Dedifferentiated amniotic fluid mesenchymal stem cell (primary cell): ENCODE measurements around the gene BNC2.
A peak's percentile ranks its signal among the peaks of the same experiment; 100 is the strongest.

ENCODE experiments used
- DNase-seq: peaks from one replicate; pipeline ENCODE4 v3.0.0-alpha.2; 2016; ENCODE audit errors: extremely low spot score

Gene BNC2

DNA sequence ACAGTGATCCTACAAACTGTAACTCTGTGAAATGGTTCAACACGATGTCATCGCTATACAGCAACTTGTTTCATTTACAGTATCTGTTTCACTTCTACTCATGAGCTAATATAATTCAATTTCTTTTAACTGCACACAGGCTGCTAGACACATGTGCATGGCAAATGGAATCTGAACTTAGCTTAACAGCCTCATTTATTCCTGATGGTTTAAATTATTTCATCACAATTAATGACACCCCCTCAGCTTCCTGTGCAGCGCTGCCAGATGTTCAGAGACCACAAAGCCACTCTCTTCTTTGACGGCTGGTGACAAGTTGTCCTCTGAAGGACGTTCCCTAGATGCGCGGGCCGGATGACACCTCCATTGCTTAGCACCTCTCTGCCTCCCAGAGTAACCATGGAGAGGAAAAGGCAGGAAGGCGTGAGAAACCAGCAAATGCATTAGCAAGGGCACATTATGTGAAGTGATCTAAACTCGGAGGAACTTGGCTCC, 191.1 kb downstream of the BNC2 start:
- DNase-seq, result no peak

DNA sequence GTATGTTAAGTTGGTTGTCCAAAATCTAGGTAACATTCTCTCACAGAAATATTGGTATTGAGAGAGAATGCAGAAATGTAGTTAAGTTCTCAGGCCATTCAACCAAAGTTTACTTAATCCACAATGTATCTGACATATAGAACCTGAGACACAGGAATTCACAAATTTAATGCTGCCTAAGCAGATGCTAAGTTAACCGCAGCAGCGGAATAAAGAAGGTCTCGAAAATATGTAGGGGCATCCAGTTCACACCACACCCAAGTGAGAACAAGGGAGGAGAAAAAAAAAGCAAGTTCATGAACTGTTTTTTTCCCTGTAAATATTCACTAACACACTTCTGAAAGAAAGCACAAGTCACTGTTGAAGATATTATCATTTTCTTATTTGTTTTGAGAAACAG, 194.0 kb downstream of the BNC2 start:
- DNase-seq, result no peak

DNA sequence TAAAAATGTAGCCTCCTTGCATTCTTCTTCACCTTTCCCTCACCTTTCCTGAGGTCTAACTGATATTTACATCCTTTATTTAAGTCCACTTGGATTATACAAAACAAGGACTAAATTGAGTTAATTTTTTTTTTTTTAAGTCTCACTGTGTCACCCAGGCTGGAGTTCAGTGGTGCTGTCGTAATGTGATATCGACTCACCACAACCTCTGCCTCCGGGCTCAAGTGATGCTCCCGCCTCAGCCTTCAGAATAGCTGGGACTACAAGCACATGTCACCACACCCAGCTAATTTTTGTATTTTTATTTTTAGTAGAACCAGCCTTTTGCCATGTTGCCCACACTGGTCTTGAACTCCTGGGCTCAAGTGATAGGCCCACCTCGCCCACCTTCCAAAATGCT, 195.3 kb downstream of the BNC2 start:
- no peak for DNase-seq

DNA sequence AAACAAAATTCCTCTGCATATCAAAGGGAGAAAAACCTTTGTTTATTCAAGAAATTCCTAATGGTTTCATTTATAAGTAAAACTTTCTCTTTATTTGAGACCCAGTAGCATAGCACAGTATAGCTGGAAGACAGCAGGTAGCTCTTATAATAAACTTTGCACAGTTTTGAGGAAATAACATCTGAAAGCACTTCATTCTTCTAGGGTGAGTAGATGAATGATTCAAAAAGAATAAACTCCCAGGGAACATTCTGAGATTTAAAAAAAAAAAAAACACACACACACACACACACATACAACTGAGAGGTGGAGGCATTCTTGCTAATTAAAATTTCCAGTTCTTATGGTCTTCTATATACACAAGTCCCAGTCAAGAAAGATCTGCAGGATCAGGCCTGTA, 197.3 kb downstream of the BNC2 start:
- DNase-seq, result no peak

DNA sequence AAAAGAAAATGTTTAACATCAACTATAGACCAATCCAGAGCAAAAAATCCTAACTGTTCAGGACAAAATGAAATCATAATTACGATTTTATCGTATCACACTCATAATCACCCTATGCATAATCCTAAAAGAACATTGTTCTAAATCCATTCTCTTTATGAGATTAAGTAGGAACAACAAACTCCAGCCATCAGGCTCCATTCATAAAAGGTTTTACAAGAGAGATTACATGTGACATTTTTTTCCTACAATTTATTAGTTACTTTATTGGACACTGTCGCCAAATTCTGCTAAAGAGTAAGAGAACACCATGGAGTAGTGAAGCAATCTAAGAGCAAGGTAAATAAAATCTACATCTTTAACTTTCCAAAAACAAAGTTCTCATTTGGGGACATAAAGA, 198.0 kb downstream of the BNC2 start:
- DNase-seq, result no peak

DNA sequence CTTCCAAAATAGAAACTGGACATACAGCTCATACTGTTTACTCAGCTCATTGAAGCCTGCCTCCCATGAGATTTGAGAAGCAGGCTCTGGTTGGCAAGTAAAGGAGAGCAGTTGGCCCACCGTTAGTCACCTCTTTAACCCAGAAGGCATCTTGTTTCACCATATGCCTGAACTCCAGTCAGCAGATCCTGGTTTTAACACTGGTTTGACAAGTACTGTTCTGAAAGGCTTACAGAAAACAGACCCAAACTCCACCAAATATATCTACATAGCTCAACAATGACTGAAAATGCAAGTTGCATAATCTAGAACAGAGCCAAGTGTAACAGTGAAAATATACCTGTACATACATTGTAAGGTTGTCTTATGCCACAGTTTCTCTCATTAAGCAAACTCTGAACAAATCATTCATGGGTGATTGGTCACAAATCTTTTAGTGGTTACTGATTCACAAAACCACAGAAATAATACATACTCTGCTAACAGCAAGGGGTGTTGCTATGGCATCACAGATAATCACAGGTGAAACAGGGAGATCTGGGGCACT, 198.8 kb downstream of the BNC2 start:
- peak; percentile 39 for DNase-seq

DNA sequence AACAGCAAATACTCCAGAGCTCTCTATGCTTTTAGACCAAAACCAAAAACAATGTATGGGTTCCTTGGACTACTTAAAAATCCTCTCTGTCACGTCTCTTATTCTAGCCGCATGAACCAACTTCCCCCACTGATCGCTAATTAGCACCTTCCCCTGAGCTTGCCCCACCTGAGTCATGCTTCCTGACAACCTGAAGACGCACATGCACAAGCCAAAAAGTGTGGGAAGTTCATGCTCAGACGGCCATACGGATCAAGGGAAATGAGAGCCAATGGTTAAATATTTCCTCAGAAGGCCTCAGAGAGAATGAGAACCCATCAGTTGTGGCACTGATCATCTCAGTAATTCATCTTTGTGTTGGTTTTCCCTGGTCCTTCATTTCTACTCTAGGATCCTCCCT, 199.7 kb downstream of the BNC2 start:
- no peak for DNase-seq

DNA sequence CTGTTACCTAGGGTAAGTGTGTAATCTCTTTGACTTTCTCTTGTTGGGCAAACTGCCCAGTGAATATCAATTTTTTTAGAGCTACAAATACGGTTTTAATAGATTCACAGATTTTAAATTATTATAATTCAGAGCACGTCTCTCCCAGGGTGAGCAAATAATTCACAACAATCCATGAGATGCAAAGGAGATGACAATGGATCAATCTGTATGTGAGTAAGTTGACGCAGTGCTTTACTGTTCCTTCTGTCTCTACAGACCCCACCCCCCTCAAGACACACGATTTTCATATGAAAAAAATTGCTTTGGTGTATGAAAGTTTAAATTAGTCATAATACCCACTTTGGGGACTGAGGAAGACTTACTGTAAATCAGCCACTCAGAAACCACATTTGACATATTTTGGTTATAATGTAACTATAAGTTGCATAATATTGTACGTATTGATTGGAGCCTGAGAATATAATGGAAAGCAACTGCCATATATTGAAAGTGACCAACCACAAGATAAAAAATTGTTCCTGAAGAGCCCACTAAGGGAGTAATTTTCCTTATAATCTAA, 201.7 kb downstream of the BNC2 start:
- DNase-seq, result no peak

DNA sequence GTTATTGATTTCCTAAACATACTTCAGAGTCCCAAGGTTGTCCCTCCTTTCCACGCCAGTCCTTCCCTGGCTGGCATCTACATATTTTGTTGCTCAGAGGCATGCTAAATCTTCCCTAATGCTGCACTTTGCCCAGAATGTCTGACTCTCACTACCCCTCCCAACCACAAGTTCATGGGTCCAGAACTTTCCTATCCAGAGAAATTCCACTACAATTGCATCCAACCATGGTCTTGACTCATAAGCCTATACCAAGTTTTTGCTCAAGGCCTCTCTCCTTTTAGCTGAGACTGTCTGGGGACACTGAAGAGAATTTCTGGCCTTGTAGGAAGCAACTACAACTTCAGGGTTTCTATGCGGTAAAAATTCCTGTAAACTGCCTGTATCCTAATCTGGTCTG, 206.3 kb downstream of the BNC2 start:
- DNase-seq, result peak; percentile 32

DNA sequence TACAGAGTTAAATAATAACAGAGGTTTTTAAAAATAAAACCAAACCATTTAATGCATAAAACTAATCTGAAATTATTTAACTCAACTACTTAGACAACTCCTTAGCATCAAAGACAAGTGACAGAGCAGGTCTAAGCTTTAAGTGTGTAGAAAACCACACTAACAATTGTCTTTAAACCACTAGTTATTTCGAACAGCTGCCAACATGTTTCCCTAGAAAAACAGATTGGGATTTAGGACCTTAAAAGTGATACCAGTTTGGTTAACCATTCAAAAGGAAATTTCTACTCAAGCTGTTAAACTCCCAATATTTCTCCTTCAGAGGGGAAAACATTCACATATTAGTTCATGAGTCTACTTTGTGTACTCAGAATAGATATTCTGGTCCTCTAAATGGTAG, 208.7 kb downstream of the BNC2 start:
- no peak for DNase-seq

DNA sequence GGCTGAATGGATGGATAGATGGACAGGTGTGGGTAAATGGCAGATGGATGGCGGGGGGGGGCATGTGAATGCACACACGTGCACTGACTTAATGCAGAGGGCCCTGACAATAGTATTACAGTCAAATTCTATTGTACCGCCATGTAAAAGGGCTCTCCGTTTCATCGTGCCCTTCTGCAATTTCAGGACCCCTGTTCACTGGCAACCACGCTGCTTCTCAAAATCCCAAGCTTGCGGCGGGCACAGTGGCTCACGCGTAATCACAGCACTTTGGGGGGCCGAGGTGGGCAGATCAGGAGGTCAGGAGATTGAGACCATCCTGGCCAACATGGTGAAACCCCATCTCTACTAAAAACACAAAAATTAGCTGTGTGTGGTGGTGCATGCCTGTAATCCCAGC, 211.4 kb downstream of the BNC2 start:
- no peak for DNase-seq

DNA sequence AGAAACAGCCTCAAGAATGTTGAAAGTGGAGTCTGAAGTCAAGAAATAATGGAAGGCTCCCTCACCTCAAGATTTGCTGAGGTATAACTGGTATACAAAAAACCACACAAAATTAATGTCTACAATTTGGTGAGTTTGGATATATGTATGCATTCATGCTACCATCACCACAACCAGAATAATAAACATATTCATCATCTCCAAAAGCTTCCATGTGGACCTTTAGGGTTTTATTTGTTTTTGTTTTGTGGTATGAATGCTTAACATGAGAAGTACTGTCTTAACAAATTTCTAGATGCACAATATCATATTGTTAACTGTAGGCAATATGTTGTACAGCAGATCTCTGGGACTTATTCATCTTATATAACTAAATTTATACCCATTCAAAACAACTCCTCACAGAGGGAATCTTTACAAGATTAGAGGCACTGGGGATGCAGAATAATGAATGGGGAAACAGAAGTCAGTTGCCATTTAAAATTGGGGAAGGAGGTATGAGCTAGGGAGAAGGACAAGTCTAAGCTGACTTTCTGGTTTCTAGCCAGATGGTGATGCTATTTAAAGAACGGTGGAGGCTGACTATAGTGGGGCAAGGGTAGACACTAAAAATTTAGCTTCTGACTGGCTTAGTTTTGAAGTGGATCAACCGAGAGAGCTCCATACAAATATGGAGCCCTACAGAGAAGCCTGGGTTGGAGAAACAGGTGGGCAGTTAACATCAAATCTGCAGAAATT, 213.9 kb downstream of the BNC2 start:
- DNase-seq, result no peak

DNA sequence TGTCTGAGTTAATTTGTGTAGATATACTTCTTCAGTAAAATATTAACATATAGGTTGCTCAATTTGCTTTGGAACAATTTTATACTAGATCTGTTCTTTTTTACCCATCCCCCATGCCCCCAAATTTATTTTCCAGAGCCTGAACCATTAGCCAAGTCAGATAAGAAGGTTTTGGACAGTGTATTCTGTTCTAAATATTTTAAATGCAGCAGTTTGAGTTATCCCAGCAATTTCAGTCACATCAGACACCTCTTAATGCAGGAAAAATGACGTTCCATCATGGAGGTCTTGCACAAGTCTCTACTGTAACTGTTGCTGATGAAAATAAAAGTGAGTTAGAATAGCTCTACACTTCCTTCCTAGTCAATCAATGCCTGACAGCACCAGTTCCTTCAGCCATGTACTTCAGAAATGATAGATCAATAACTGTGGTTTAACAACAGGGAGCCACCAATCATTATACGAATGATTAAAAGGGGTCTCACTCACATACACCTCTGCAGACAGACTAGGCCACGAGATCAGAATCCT, 215.8 kb downstream of the BNC2 start:
- no peak for DNase-seq

DNA sequence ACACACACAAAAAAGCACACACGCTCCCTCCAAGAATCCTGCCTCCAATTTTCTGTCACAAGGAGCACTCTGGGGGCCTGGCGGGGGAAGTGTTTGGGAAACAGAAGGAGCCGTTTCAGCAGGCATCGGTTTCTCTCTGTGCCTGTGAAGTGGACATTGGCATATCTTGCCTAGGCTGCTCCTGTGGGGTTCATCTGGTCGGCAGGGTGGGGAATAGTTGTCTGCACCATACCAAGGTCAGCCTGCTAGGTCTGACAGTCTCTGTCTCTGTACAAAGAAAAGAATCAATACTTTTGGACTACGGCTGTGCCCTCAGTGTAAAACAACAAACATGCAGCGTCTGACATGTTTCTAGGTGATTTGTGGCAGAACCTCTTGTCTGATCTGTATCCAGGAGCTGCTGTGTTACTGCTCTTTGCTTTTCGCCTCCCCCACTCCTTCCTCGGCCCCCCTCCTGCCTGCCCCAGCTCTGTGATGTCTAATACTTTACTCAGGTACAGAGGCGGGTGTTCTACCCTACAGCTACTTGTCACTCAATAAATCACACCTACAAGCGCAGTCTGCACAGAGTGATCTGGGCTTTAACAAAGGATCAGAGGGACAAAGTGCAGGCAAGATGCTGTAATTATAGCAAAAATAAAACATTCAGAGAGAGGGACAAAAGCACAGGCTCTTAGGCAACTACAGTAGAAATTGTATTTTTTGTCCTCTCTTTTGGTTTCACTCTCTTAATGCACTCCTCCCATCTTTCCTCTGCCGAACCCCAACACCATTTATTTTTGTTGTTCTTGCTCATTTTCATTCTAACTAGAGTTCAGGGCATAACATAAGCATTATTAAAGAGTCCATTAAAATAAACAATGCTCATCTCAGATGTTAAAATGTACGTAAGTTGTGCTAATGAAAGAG, 216.7 kb downstream of the BNC2 start:
- DNase-seq, result no peak

DNA sequence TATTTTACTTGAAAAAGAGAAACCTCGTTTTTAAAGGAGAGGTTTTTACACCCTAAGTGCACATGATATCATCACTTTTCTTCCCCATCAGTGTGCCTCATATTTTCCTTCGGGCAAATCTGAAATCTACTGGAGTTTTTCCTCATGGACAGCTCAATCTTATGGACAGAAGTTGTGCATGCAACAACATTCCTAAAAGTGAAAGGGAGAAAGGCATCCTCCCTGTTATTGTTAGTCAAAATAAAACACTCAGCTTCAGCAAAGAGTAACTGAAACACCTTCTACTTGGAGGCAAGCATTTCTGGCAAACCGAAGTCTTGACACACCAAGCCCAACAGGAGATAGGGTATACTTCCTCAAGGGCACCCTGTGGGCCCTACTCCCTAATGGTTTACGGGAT, 217.9 kb downstream of the BNC2 start:
- peak; percentile 38 for DNase-seq

DNA sequence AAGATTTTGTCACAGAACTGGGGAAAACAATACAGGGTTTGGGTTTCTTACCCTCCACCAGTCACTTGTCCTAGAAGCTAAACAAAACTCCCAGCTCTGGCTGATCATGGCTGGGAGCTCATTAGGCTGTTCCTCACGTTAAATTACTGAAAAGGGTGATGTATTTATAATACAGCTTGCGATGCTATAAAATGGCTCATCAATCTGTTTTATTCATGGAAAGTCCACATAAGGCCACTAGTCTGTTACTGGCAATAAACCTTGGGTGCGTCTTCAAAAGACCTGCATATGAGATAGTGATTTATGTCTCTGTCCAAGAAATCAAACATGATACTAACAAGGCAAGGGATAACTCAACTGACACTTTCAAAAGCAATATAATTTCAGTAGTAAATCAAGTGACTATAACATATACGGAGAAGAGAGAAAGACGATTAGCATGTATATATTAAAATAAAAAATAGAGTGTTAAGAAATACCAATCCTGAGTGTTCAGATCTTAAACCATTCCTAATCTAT, 219.0 kb downstream of the BNC2 start:
- no peak for DNase-seq

DNA sequence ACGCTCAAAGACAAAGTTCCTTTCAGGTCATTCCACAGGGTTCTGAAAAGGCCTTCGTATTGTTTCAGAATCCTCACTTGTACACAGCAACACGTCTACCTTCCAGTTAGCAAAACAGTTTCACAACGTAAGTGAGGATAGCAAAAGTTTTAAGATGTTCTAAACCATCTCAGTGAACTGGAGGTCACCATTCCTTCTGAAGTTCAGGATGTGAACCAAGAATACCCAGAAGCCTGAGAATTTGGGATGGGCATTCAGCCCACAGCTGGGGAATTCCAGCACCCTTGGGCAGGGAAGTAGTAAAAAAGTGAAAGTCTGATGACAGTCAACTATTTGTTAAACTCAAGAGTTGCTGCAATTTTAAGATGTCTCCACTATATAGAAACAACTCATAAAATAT, 224.5 kb downstream of the BNC2 start:
- DNase-seq, result no peak

DNA sequence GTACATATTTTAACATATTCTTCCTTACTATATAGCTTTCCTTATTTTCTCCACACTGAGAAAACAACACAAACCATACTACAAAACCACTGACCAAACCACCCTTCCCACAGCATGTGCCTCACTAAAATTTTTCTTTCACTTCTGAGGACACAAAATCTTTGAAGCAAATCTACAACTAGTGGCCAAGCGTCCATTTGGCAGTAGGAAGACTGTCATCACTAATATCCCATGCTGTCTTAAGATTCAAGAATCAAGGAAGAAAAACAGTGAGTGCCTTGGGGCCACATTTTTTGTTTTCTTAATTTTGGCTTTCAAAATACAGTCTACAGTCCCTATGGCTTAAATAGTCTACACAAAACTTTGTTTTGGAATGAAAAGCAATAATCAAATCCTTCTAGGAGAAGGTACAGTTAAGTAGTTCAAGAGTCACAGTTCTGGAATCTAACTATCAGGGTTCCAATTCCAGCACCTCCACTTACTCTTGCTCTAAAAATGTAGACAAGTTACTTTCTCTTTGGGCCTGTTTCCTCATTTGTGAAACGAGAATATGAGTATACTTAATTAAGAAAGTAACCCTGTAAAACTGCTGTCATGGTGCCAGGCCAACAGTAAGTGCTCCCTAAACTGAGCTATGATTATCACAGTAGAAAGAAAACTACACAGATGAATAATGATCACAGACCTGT, 227.9 kb downstream of the BNC2 start:
- no peak for DNase-seq

DNA sequence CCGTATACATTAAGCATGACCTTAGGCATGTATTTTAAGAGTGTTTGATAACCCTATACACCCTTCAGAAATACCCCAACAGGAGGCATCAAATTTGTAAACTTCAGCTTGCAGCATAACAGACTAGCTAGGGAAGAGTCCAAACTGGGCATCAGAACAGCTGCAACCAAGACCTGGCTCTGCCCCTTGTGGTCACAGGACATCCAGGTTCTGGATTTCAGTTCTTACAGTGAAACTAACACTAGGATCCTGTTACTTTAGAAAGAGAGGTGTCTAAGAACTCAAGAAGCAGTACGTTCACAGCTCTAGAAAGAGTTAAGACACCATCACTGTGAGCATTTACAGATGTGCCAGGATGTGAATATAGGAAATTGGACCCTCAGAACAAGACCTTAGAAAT, 229.8 kb downstream of the BNC2 start:
- no peak for DNase-seq

DNA sequence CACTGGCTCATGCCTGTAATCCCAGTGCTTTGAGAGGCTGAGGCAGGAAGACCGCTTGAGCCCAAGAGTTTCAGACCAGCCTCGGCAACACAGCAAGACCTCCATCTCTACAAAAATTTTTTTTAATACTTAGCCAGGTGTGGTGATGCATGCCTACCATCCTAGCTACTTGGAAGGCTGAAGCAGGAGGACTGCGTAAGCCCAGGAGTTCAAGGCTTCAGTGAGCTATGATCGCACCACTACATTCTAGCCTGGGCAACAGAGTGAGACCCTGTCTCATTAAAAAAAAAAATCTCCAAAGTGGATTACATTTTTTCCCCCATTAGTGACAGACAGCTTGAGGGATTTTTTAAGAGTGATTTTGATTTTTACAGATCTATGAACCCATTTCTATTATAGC, 230.8 kb downstream of the BNC2 start:
- DNase-seq, result no peak

DNA sequence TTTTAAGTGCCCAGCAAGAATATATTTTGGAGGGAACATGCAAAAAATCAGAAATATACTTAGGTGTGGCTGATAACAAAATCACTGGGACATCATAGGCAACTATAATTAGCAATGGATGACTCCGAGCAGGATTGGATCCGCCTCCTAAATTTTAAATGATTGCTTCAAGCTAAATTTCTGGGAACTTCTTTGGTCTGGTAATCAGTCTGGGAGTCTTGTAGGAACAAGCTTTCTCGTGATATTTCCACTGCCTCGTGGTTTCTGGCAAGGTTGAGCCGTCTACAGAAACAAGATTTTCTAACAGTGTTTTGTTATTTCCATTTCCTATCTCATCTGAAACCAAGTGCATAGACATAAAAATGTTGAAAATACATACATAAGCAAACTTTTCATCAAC, 232.6 kb downstream of the BNC2 start:
- DNase-seq, result no peak
